Stomach (tissue), 4 donors: Measurements from ENCODE around the gene MPST.

Experiments used
- CTCF ChIP-seq, 7 experiments: fragments of 450-650 bp in 4 of 7; fragments of 200-600 bp in 3 of 7; sonication (generic) in 3 of 7; IDR thresholded peaks; one replicate each; pipeline ENCODE4 v1.5.1; 2016 to 2019; ENCODE audit warnings: antibody characterized with exemption in 7 of 7, control low read depth in 2 of 7, mild to moderate bottlenecking in 1 of 7
- EP300 ChIP-seq: sonication (generic); formaldehyde crosslinking; IDR thresholded peaks from one replicate; pipeline ENCODE4 v1.6.1; 2017; ENCODE audit warnings: antibody characterized with exemption
- POLR2AphosphoS5 ChIP-seq, 3 donors: sonication (generic); formaldehyde crosslinking; IDR thresholded peaks; one replicate each; pipeline ENCODE4 v1.6.1; 2016; ENCODE audit warnings: antibody characterized with exemption in 3 of 3

GRCh38 chr22:37072673-37073072, 53.1 kb downstream of the MPST start:
- no peak for TF ChIP-seq CTCF (IDR thresholded peaks at IDR 0.05)
- no peak for TF ChIP-seq EP300
- TF ChIP-seq POLR2AphosphoS5 (IDR thresholded peaks at IDR 0.05), result peak in 1 of 3 donors; percentile 30
